Endodermal cell (in vitro differentiated cells): Measurements from ENCODE around the gene RAB11FIP5. TPM values are rescaled to one million over a fixed set of nuclear protein-coding genes. Genes with fewer than 3 reads are reported as not detected.

Experiments used
- DNase-seq: peaks from one replicate; pipeline ENCODE4 v3.0.0-alpha.2; 2017
- H3K27ac ChIP-seq: 2 replicates; pipeline ENCODE4 v1.5.1; 2013; ENCODE audit warnings: mild to moderate bottlenecking, low read depth, low read length, moderate library complexity
- H3K27me3 ChIP-seq: 2 replicates; pipeline ENCODE4 v1.6.1; 2013; ENCODE audit warnings: mild to moderate bottlenecking, low read length, moderate library complexity; ENCODE audit not compliant: insufficient read depth, control insufficient read depth, poor library complexity, severe bottlenecking
- H3K36me3 ChIP-seq: 2 replicates; pipeline ENCODE4 v1.7.0; 2013; ENCODE audit warnings: mild to moderate bottlenecking, low read length, moderate library complexity; ENCODE audit not compliant: control insufficient read depth, insufficient read depth
- H3K4me1 ChIP-seq: one replicate; pipeline ENCODE4 v1.7.0; 2013; ENCODE audit warnings: low read length; ENCODE audit not compliant: control insufficient read depth, insufficient read depth
- H3K4me3 ChIP-seq: 2 replicates; pipeline ENCODE4 v1.5.1; 2013; ENCODE audit warnings: mild to moderate bottlenecking, low read length, moderate library complexity
- H3K9ac ChIP-seq: 2 replicates; pipeline ENCODE4 v1.6.1; 2013; ENCODE audit warnings: mild to moderate bottlenecking, low read length, moderate library complexity; ENCODE audit not compliant: poor library complexity, severe bottlenecking; ENCODE audit errors: extremely low read depth
- H3K9me3 ChIP-seq: 2 replicates; pipeline ENCODE4 v1.6.1; 2013; ENCODE audit warnings: mild to moderate bottlenecking, low read length, moderate library complexity; ENCODE audit not compliant: control insufficient read depth
- H3K27ac Mint-ChIP-seq: 2 replicates; pipeline ENCODE4 v1.8.0; 2020; ENCODE audit warnings: mixed read lengths
- H3K27me3 Mint-ChIP-seq: 2 replicates; pipeline ENCODE4 v1.8.0; 2021; ENCODE audit warnings: mild to moderate bottlenecking, mixed read lengths; ENCODE audit not compliant: insufficient read depth
- H3K36me3 Mint-ChIP-seq: 2 replicates; pipeline ENCODE4 v1.8.0; 2020; ENCODE audit warnings: low read depth, mixed read lengths
- H3K4me1 Mint-ChIP-seq: 2 replicates; pipeline ENCODE4 v1.8.0; 2020; ENCODE audit warnings: mixed read lengths
- H3K4me3 Mint-ChIP-seq: 2 replicates; pipeline ENCODE4 v1.8.0; 2020; ENCODE audit warnings: mild to moderate bottlenecking, moderate library complexity, mixed read lengths
- H3K9me3 Mint-ChIP-seq: 2 replicates; pipeline ENCODE4 v1.8.0; 2020; ENCODE audit warnings: mild to moderate bottlenecking, mixed read lengths
- WGBS, 2 experiments: methylation state at CpG; one replicate each; pipeline versions ENCODE4 v1.1.5 to v1.1.7; 2013; ENCODE audit warnings: missing lambda C conversion rate in 2 of 2, mixed read lengths in 1 of 2; ENCODE audit not compliant: insufficient coverage in 1 of 2, insufficient read length in 1 of 2; 5-methylcytosine and 5-hydroxymethylcytosine counted together
- total RNA-seq, 2 donors: library from RNA; stranded (reverse); fragmentation: NEBNext Ultra II Directional in 1 of 2; extraction: Animal tissue kit (Norgen Biotek cat#: 25700) in 1 of 2; gene quantifications; 2 replicates in 1 of 2; 3 replicates in 1 of 2; pipeline ENCODE4 v1.2.1, GENCODE V29; 2021
- TF ChIP-seq, protein P1 (sequence below): fragments of 200-600 bp; sonication (generic); conservative IDR thresholded peaks from 2 replicates; pipeline ENCODE4 v1.5.0; 2021; ENCODE audit warnings: antibody characterized with exemption, mild to moderate bottlenecking

RAB11FIP5 gene
- total RNA-seq, 2 donors from 2014 or later, result 12.1 to 17.3 TPM

DNA sequence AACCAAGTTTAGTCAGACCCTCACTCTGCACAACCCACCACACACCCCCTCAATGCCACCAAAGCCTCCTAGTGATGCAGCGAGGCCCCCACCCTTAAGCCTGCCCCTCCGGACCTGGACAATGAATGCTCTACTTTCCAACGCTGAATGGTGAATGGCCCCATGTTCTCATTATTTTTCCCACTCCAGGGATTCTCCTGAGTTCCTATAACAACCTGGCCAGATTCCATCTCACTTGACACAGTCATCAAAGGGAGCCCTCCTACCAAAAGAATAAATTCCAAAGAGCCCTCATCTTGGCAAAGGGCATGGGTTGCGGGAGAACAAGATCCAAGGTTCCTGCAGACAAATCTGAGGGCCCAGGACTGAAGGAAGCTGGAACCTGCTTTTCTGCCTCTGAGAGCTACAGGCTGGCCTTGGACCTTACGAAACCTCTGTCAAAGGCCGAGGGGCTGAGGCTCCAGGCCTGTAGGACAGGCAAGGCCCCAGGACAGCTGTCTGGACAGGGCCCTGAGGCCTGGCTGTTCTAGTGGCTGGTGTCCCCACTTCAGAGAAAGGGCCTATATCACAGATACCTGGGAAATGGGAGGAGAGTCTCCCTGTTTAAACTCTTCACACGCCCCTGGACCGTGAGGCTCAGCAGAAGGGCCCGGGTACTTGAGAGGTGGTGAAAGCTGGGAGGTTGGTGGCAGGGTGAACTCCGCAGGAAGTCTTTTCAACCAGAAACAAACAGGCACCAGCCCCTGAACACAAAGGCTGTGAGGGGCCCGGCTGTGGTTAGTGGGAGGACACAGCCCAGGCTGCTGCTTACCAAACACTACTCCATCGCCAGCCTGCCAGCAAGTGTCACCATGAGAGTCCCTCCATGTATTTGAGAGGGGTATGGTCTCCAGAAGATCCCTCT is 68.6 kb downstream of the RAB11FIP5 start:
- H3K4me3 Mint-ChIP-seq, result no peak overlapping the region
- peaks cover 9% of the 10 kb centered on the region for H3K4me1 Mint-ChIP-seq
- TF ChIP-seq, protein P1, sequence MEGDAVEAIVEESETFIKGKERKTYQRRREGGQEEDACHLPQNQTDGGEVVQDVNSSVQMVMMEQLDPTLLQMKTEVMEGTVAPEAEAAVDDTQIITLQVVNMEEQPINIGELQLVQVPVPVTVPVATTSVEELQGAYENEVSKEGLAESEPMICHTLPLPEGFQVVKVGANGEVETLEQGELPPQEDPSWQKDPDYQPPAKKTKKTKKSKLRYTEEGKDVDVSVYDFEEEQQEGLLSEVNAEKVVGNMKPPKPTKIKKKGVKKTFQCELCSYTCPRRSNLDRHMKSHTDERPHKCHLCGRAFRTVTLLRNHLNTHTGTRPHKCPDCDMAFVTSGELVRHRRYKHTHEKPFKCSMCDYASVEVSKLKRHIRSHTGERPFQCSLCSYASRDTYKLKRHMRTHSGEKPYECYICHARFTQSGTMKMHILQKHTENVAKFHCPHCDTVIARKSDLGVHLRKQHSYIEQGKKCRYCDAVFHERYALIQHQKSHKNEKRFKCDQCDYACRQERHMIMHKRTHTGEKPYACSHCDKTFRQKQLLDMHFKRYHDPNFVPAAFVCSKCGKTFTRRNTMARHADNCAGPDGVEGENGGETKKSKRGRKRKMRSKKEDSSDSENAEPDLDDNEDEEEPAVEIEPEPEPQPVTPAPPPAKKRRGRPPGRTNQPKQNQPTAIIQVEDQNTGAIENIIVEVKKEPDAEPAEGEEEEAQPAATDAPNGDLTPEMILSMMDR, result no peak
- peaks cover 9% of the 10 kb centered on the region for H3K36me3 ChIP-seq
- H3K9me3 Mint-ChIP-seq, result no peaks in the 10 kb centered on the region
- H3K27ac Mint-ChIP-seq, result peak overlapping the region; percentile 62
- H3K36me3 Mint-ChIP-seq, result peaks cover 7% of the 10 kb centered on the region
- H3K9me3 ChIP-seq, result peaks cover 5% of the 10 kb centered on the region
- H3K27ac ChIP-seq, result peak overlapping the region; percentile 32
- WGBS, 2 experiments, result 89 to 97% methylated on average over 6 to 12 of the region's 12 CpGs
- H3K9ac ChIP-seq, result no peak overlapping the region
- H3K27me3 ChIP-seq, result no peaks in the 10 kb centered on the region
- no peaks in the 10 kb centered on the region for H3K27me3 Mint-ChIP-seq
- H3K4me1 ChIP-seq, result no peaks in the 10 kb centered on the region
- no peak overlapping the region for H3K4me3 ChIP-seq
- DNase-seq, result no peak

DNA sequence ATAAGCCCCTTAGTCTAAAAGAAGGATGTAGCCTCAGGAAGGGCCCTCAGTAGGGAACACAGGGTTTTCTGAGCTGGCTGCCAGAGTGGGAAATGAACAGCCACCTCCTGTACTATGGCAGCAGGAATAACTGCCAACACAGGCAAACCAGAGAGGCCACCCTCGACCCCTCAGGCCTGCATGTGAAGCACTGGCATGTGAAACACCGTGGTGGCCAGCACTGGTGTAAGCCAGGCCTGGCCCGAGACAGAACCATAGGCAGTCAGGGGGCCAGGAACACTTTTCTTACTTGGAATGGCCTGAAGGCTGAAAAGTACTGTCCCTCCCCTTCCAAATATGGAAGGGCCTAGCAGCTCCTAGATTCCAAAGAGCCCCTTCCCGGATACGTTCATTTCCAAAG is 69.5 kb downstream of the RAB11FIP5 start:
- no peak for DNase-seq
- Histone ChIP-seq H3K27ac (no peak overlapping the region), H3K36me3 (peaks cover 9% of the 10 kb centered on the region), H3K9ac (no peak overlapping the region), H3K27me3 (no peaks in the 10 kb centered on the region), H3K9me3 (peaks cover 5% of the 10 kb centered on the region), H3K4me1 (no peaks in the 10 kb centered on the region), H3K4me3 (no peak overlapping the region)
- Mint-ChIP-seq H3K27me3 (no peaks in the 10 kb centered on the region), H3K36me3 (peaks cover 8% of the 10 kb centered on the region), H3K9me3 (no peaks in the 10 kb centered on the region), H3K4me1 (peaks cover 9% of the 10 kb centered on the region), H3K4me3 (no peak overlapping the region), H3K27ac (no peak overlapping the region)
- 72 to 84% methylated on average over 2 to 4 of the region's 5 CpGs for WGBS, 2 experiments
- TF ChIP-seq, protein P1, result no peak

DNA sequence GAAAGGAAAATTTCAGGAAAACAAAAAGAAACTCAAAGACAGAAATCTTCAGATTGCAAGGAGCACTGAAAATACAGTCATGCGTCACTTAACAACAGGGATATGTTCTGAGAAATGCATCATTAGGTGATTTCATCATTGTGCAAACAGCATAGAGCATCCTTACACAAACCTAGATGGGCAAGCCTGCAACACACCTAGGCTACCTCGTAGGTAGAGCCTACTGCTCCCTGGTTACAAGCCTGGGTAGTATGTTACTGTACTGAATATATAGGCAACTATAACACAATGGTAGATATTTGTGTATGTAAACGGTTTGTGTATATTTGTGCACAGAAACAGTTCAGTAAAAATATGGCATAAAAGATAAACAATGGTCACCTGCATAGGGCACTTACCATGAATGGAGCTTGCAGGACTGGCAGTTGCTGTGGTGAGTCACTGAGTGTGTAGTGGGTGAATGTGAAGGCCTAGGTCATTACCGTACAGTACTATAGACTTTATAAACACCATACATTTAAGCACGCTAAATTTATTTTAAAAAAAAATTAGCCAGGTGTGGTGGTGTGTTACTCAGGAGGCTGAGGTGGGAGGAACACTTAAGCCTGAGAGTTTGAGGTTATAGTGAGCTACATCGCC is 74.7 kb downstream of the RAB11FIP5 start:
- Histone ChIP-seq H3K27ac (no peak overlapping the region), H3K9ac (no peak overlapping the region), H3K27me3 (no peaks in the 10 kb centered on the region), H3K36me3 (peaks cover 6% of the 10 kb centered on the region), H3K4me3 (no peak overlapping the region), H3K9me3 (no peaks in the 10 kb centered on the region), H3K4me1 (no peaks in the 10 kb centered on the region)
- no peaks in the 10 kb centered on the region for H3K27me3 Mint-ChIP-seq
- H3K36me3 Mint-ChIP-seq, result peaks cover 7% of the 10 kb centered on the region
- H3K4me3 Mint-ChIP-seq, result no peak overlapping the region
- no peak for DNase-seq
- H3K9me3 Mint-ChIP-seq, result no peaks in the 10 kb centered on the region
- TF ChIP-seq, protein P1, result no peak
- H3K27ac Mint-ChIP-seq, result no peak overlapping the region
- 93% methylated on average over 2 to 5 of the region's 6 CpGs for WGBS, 2 experiments
- peaks cover 3% of the 10 kb centered on the region for H3K4me1 Mint-ChIP-seq
